PC-9 (cell line): ENCODE measurements around the gene ALPP. TPM values are rescaled to one million over a fixed set of nuclear protein-coding genes. Genes with fewer than 3 reads are reported as not detected.

Experiments
- BruUV-seq: library from RNA; stranded (reverse); fragments of 400-500 nt; replicated peaks from 2 replicates; lab custom pipeline; 2021; lab: Mats Ljungman, UMichigan
- CTCF ChIA-PET: fragments of 300-600 bp; sonication (Branson Sonifier 250); formaldehyde crosslinking; loops from one replicate; lab custom pipeline; 2022; ENCODE audit warnings: antibody characterized with exemption; lab: Charles Lee
- POLR2A ChIA-PET: fragments of 300-600 bp; sonication (Branson Sonifier 250); formaldehyde crosslinking; loops from one replicate; lab custom pipeline; 2022; ENCODE audit warnings: antibody characterized with exemption; ENCODE audit not compliant: unreplicated experiment; lab: Charles Lee
- DNase-seq, 2 experiments: peaks; one replicate each; pipeline versions ENCODE4 v3.0.0 to v3.0.0-alpha.2; 2015 to 2022; ENCODE audit warnings: mixed read lengths in 1 of 2
- H2AFZ ChIP-seq: fragments of 200-600 bp; sonication (generic); 2 replicates; pipeline ENCODE4 v1.8.1; 2017; ENCODE audit warnings: antibody characterized with exemption
- H3F3A ChIP-seq: fragments of 200-600 bp; sonication (generic); 2 replicates; pipeline ENCODE4 v1.8.1; 2017; ENCODE audit warnings: antibody characterized with exemption, mild to moderate bottlenecking, low read depth; ENCODE audit not compliant: insufficient read depth
- H3K27ac ChIP-seq: fragments of 200-600 bp; sonication (generic); 2 replicates; pipeline ENCODE4 v1.6.1; 2016; ENCODE audit warnings: mixed run types
- H3K27me3 ChIP-seq: fragments of 200-600 bp; sonication (generic); 2 replicates; pipeline ENCODE4 v1.6.1; 2016; ENCODE audit warnings: low read depth, mixed run types; ENCODE audit not compliant: insufficient read depth
- H3K36me3 ChIP-seq: fragments of 200-600 bp; sonication (generic); 2 replicates; pipeline ENCODE4 v1.6.1; 2016; ENCODE audit warnings: low read depth, mixed run types
- H3K4me1 ChIP-seq: fragments of 200-600 bp; sonication (generic); replicated peaks from 2 replicates; pipeline ENCODE4 v1.6.1; 2016; ENCODE audit warnings: mixed run types; ENCODE audit not compliant: insufficient read depth
- H3K4me2 ChIP-seq: fragments of 200-600 bp; sonication (generic); 2 replicates; pipeline ENCODE4 v1.6.1; 2017; ENCODE audit warnings: mixed run types
- H3K4me3 ChIP-seq: fragments of 200-600 bp; sonication (generic); 2 replicates; pipeline ENCODE4 v1.6.1; 2016; ENCODE audit warnings: mixed run types
- H3K79me2 ChIP-seq: fragments of 200-600 bp; sonication (generic); 2 replicates; pipeline ENCODE4 v1.6.1; 2017; ENCODE audit warnings: low read depth, mixed run types
- H3K9me2 ChIP-seq: fragments of 200-600 bp; sonication (generic); 2 replicates; pipeline ENCODE4 v1.8.1; 2017; ENCODE audit warnings: mild to moderate bottlenecking; ENCODE audit not compliant: insufficient read depth
- H3K9me3 ChIP-seq: fragments of 200-600 bp; sonication (generic); 2 replicates; pipeline ENCODE4 v1.8.1; 2016; ENCODE audit warnings: low read depth; ENCODE audit not compliant: insufficient read depth
- H4K20me1 ChIP-seq: fragments of 200-600 bp; sonication (generic); 2 replicates; pipeline ENCODE4 v1.8.1; 2017; ENCODE audit not compliant: insufficient read depth
- CTCF ChIP-seq: fragments of 200-600 bp; sonication (generic); conservative IDR thresholded peaks from 2 replicates; pipeline ENCODE4 v1.6.1; 2017; ENCODE audit warnings: mixed run types, antibody characterized with exemption, mild to moderate bottlenecking, moderate library complexity
- intact Hi-C: fragments of 100-400 bp; cut with micrococcal nuclease; formaldehyde crosslinking; loops from one replicate; pipeline ENCODE4 v1.10.0; 2022; ENCODE audit not compliant: unreplicated experiment
- total RNA-seq: library from RNA; stranded (reverse); gene quantifications from 2 replicates; pipeline ENCODE4 v1.2.3, GENCODE V29; 2021

The ALPP gene
- total RNA-seq, 1 experiment from 2014 or later = 47.5 TPM

- Histone ChIP-seq H3K36me3 (no peaks in the 10 kb centered on the region), H3K4me2 (no peak overlapping the region), H3K79me2 (no peaks in the 10 kb centered on the region), H3K4me1 (peaks cover 10% of the 10 kb centered on the region), H2AFZ (no peak overlapping the region), H3K27ac (no peak overlapping the region), H3F3A (no peaks in the 10 kb centered on the region), H3K9me3 (no peaks in the 10 kb centered on the region), H3K4me3 (no peak overlapping the region), H3K27me3 (no peaks in the 10 kb centered on the region), H3K9me2 (no peaks in the 10 kb centered on the region), H4K20me1 (no peaks in the 10 kb centered on the region)
- BruUV-seq = no TSS peak
- CTCF ChIA-PET = interaction anchor here (0.6 kb wide), 2 partner anchors 46 to 59 kb away, joined by 3 to 12 read pairs; no protein-coding TSS in a partner anchor
- DNase-seq = no peak
- TF ChIP-seq CTCF = no peak
- POLR2A ChIA-PET = no interaction called here
- intact Hi-C loops = no loop called here
Measured at GRCh38 chr2:232431705-232432590, 53.4 kb downstream of the ALPP start.

Other genes with a start within 250 kb of the ALPP start
- gene ALPG, start 28.1 kb downstream of the ALPP start, total RNA-seq = 0.76 and 1.2 TPM in 2 replicates
- gene ALPI, start 77.4 kb downstream of the ALPP start, total RNA-seq = not detected in 2 replicates
- gene ECEL1, start 109.1 kb downstream of the ALPP start, total RNA-seq = not detected in 2 replicates
- gene PRSS56, start 141.6 kb downstream of the ALPP start, total RNA-seq = not detected in 2 replicates
- gene CHRND, start 147.4 kb downstream of the ALPP start, total RNA-seq = not detected in 2 replicates
- gene CHRNG, start 160.9 kb downstream of the ALPP start, total RNA-seq = not detected in 2 replicates
- 12.7 and 14.7 TPM in 2 replicates for gene TIGD1, start 171.8 kb downstream of the ALPP start, total RNA-seq
- gene EIF4E2, start 171.9 kb downstream of the ALPP start, total RNA-seq = 69.3 and 69.6 TPM in 2 replicates